KOPT-K1 (cell line): ENCODE data around the gene SMR3B.

Experiments used
- H3K27ac ChIP-seq: fragments of 200-600 bp; sonication (generic); 2 replicates; pipeline ENCODE4 v1.5.1; 2016; ENCODE audit warnings: antibody characterized with exemption, mild to moderate bottlenecking, low read depth, low read length; ENCODE audit not compliant: poor library complexity, severe bottlenecking
- H3K36me3 ChIP-seq: fragments of 200-600 bp; sonication (generic); 2 replicates; pipeline ENCODE4 v1.5.1; 2017; ENCODE audit warnings: antibody characterized with exemption, mild to moderate bottlenecking, low read length, moderate library complexity; ENCODE audit not compliant: insufficient read depth
- H3K9me3 ChIP-seq: fragments of 200-600 bp; sonication (generic); 2 replicates; pipeline ENCODE4 v1.5.1; 2017; ENCODE audit warnings: antibody characterized with exemption, low read length, mild to moderate bottlenecking; ENCODE audit not compliant: insufficient read depth, poor library complexity, severe bottlenecking

Gene SMR3B

GRCh38 chr4:70399319-70399718 lies 16.4 kb downstream of the SMR3B start:
- no peaks in the 10 kb centered on the region for H3K36me3 ChIP-seq
- no peak overlapping the region for H3K27ac ChIP-seq
- H3K9me3 ChIP-seq = no peaks in the 10 kb centered on the region

DNA sequence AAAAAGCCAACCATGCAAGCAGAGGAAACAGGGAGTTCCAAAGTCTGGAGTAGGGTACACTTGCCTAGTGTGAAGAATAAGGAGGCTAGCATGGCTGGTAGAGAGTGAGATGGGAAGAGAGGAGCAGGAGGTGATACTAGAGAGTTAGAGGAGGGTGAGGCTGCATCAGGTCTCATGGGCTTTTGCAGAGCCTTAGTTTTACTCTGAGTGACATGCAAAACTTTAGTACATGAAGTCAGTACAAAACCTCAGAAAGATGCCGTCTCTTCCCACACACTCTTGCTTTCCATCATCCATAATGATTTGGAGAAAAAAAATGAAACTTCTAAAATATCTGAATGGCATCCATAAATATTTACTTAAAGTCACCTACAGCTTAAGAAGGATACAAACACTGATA lies 19.8 kb downstream of the SMR3B start:
- Histone ChIP-seq H3K9me3 (no peaks in the 10 kb centered on the region), H3K27ac (no peak overlapping the region), H3K36me3 (no peaks in the 10 kb centered on the region)

DNA sequence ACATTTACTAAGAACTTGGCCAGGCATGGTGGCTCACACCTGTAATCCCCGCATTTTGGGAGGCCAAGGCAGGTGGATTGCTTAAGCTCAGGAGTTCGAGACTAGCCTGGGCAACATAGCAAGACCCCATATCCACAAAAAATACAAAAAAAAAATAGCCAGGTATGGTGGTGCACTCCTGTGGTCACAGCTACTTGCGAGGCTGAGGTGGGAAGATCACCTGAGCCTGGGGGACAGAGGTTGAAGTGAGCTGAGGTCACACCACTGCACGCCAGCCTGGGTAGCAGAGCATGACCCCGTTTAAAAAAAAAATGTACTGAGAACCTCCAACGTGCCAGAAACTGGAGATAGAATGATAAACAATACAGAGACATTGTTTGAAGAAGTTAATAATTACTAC lies 22.8 kb downstream of the SMR3B start:
- no peaks in the 10 kb centered on the region for H3K9me3 ChIP-seq
- H3K27ac ChIP-seq = no peak overlapping the region
- H3K36me3 ChIP-seq = no peaks in the 10 kb centered on the region

- no peak overlapping the region for H3K27ac ChIP-seq
- H3K9me3 ChIP-seq = no peaks in the 10 kb centered on the region
- H3K36me3 ChIP-seq = no peaks in the 10 kb centered on the region
These were observed 42.4 kb downstream of the SMR3B start for GRCh38 chr4:70425306-70425705.

DNA sequence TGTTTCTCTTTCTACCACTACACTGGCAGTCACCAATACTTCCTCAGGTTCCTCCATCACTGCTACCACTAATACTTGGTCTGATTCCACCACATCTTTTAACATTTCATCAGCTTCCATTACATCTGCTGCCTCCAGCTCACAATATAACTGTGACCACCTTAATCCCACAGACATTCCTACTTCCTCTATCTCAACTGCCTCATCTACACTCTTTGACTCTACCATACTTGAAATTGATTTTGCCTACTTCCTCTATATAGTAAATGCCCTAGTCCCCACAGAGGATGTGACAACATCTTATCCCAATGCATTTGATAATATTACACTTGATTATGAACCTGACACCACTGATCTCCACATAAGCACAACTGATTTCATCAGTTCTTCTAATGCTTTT lies 43.9 kb downstream of the SMR3B start:
- Histone ChIP-seq H3K27ac (no peak overlapping the region), H3K9me3 (no peaks in the 10 kb centered on the region), H3K36me3 (no peaks in the 10 kb centered on the region)

- no peaks in the 10 kb centered on the region for H3K9me3 ChIP-seq
- no peak overlapping the region for H3K27ac ChIP-seq
- no peaks in the 10 kb centered on the region for H3K36me3 ChIP-seq
These were observed 54.3 kb downstream of the SMR3B start for GRCh38 chr4:70437197-70437596.
